D341Med (cell line): ENCODE results near the gene PHETA1.

Source experiments
- DNase-seq: peaks from one replicate; pipeline ENCODE4 v3.0.0; 2012; ENCODE audit warnings: low spot score

The PHETA1 gene

GRCh38 chr12:111368291-111368787 is 556 bp downstream of the PHETA1 start:
- peak; percentile 58 for DNase-seq

GRCh38 chr12:111367661-111368221 is 1.2 kb downstream of the PHETA1 start:
- no peak for DNase-seq

GRCh38 chr12:111366583-111366982 is 2.3 kb downstream of the PHETA1 start:
- DNase-seq = no peak

GRCh38 chr12:111366075-111366474 is 2.8 kb downstream of the PHETA1 start:
- no peak for DNase-seq

GRCh38 chr12:111363578-111363977 is 5.3 kb downstream of the PHETA1 start:
- DNase-seq = no peak

- no peak for DNase-seq
These were observed 6.0 kb downstream of the PHETA1 start for GRCh38 chr12:111362687-111363475.

- no peak for DNase-seq
These were observed 6.9 kb downstream of the PHETA1 start for GRCh38 chr12:111361717-111362576.

GRCh38 chr12:111361073-111361716 is 7.7 kb downstream of the PHETA1 start:
- no peak for DNase-seq

- DNase-seq = no peak
These were observed 8.5 kb downstream of the PHETA1 start for GRCh38 chr12:111360325-111360930.

- DNase-seq = no peak
These were observed 9.0 kb downstream of the PHETA1 start for GRCh38 chr12:111359914-111360276.

- no peak for DNase-seq
These were observed 9.5 kb downstream of the PHETA1 start for GRCh38 chr12:111359231-111359913.

GRCh38 chr12:111355201-111355925 is 13.5 kb downstream of the PHETA1 start:
- no peak for DNase-seq

- DNase-seq = no peak
These were observed 14.4 kb downstream of the PHETA1 start for GRCh38 chr12:111354511-111354910.

- no peak for DNase-seq
These were observed 15.1 kb downstream of the PHETA1 start for GRCh38 chr12:111353603-111354295.

GRCh38 chr12:111353026-111353425 is 15.9 kb downstream of the PHETA1 start:
- DNase-seq = no peak

GRCh38 chr12:111352296-111352993 is 16.4 kb downstream of the PHETA1 start:
- DNase-seq = no peak

- DNase-seq = no peak
These were observed 17.9 kb downstream of the PHETA1 start for GRCh38 chr12:111351026-111351425.

GRCh38 chr12:111349748-111350520 is 19.0 kb downstream of the PHETA1 start:
- DNase-seq = no peak
